ENCODE results near the gene FAT1. TPM values are rescaled to one million over a fixed set of nuclear protein-coding genes. Genes with fewer than 3 reads are reported as not detected.

FAT1 gene
- total and polyA plus RNA-seq, 5 donors from 2014 or later: 0.10 TPM; not detected in 4

DNA sequence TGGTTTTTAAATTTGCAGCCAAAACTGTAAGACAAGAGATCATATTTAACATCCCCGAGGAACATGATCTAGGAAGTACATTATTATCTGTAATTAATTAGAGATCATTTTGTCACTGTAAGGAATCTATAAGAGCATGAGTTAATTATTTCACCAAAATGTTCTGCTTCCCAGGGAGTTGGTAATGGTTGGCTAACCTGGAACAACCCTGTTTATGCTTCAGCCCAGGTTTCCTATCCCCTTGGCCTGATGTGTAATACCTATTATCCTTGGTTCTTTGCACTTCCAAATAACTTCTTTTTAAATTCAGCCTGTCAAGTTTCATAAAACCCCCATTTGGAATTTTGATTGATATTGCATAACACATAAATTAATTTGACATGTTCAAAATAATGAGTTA, 161.9 kb downstream of the FAT1 start:
- Mint-ChIP-seq H3K4me3 (no peak overlapping the region), H3K36me3 (no peaks in the 10 kb centered on the region), H3K27me3 (peaks cover 5% of the 10 kb centered on the region), H3K27ac (no peak overlapping the region), H3K9me3 (peaks cover 0 to 6% (median 2%) of the 10 kb centered on the region in 7 donors), H3K4me1 (no peaks in the 10 kb centered on the region)
- no peaks in the 10 kb centered on the region for H3K4me1 ChIP-seq (ENCODE audit: control insufficient read depth, insufficient read depth, low read length, poor library complexity, severe bottlenecking)
- H3K4me3 ChIP-seq (ENCODE audit: low read depth, low read length): no peak overlapping the region
- ATAC-seq (ENCODE audit: low read depth in 2 of 2): no peak
- H3K36me3 ChIP-seq (ENCODE audit: control insufficient read depth, insufficient read depth, low read length): no peaks in the 10 kb centered on the region
- no peaks in the 10 kb centered on the region for H3K27me3 ChIP-seq (ENCODE audit: control insufficient read depth, insufficient read depth, low read length)
- H3K27ac ChIP-seq (ENCODE audit: insufficient read depth, low read length, poor library complexity, severe bottlenecking): no peak overlapping the region
- no peak for DNase-seq
- no peaks in the 10 kb centered on the region for H3K9me3 ChIP-seq (ENCODE audit: control insufficient read depth in 2 of 2, low read length in 2 of 2)

DNA sequence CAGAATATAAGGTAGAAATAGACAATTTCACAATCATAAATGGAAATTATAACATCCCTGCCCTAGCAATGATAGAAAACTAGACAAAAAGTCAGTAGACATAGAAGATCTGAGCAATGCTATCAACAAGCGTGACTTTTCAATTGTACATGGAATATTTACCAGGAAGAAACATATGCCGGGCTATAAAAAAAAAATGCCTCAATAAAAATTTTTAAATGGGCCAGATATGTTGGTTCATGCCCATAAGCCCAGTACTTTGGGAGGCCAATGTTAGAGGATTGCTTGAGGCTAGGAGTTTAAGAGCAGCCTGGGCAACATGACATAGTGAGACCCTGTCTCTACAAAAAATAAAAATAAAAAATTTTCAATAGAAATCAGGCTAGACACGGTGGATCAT, 163.0 kb downstream of the FAT1 start:
- H3K4me1 ChIP-seq (ENCODE audit: control insufficient read depth, insufficient read depth, low read length, poor library complexity, severe bottlenecking): no peaks in the 10 kb centered on the region
- H3K27me3 ChIP-seq (ENCODE audit: control insufficient read depth, insufficient read depth, low read length): no peaks in the 10 kb centered on the region
- no peak overlapping the region for H3K4me3 ChIP-seq (ENCODE audit: low read depth, low read length)
- Mint-ChIP-seq H3K27me3 (peaks cover 5% of the 10 kb centered on the region), H3K9me3 (peaks cover 0 to 6% (median 2%) of the 10 kb centered on the region in 7 donors), H3K36me3 (no peaks in the 10 kb centered on the region), H3K4me3 (no peak overlapping the region), H3K4me1 (no peaks in the 10 kb centered on the region), H3K27ac (no peak overlapping the region)
- no peaks in the 10 kb centered on the region for H3K36me3 ChIP-seq (ENCODE audit: control insufficient read depth, insufficient read depth, low read length)
- no peaks in the 10 kb centered on the region for H3K9me3 ChIP-seq (ENCODE audit: control insufficient read depth in 2 of 2, low read length in 2 of 2)
- ATAC-seq (ENCODE audit: low read depth in 2 of 2): no peak
- no peak overlapping the region for H3K27ac ChIP-seq (ENCODE audit: insufficient read depth, low read length, poor library complexity, severe bottlenecking)
- no peak for DNase-seq

DNA sequence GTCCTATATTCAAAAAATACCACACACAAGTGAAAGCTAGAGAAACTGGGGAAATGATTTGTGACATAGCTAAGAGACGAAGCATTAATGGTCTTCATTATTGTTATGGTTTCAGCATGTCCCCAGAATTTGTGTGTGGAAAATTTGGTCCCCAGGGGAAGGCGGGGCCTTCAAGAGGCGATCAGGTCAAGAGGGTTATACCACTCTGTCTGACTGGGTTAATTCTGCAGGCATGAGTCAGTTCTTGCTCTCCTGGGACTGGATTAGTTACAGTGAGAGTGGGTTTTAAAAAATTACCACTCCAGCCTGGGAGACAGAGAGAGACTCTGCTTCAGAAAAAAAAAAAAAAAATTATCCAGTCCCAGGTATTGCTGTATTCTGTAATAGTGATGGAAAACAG, 166.2 kb downstream of the FAT1 start:
- no peaks in the 10 kb centered on the region for H3K9me3 ChIP-seq (ENCODE audit: control insufficient read depth in 2 of 2, low read length in 2 of 2)
- Mint-ChIP-seq H3K27me3 (peaks cover 10% of the 10 kb centered on the region), H3K27ac (no peak overlapping the region), H3K4me1 (no peaks in the 10 kb centered on the region), H3K4me3 (no peak overlapping the region), H3K9me3 (peaks cover 0 to 6% (median 2%) of the 10 kb centered on the region in 7 donors), H3K36me3 (no peaks in the 10 kb centered on the region)
- no peaks in the 10 kb centered on the region for H3K27me3 ChIP-seq (ENCODE audit: control insufficient read depth, insufficient read depth, low read length)
- ATAC-seq (ENCODE audit: low read depth in 2 of 2): no peak
- H3K27ac ChIP-seq (ENCODE audit: insufficient read depth, low read length, poor library complexity, severe bottlenecking): no peak overlapping the region
- no peak for DNase-seq
- H3K36me3 ChIP-seq (ENCODE audit: control insufficient read depth, insufficient read depth, low read length): no peaks in the 10 kb centered on the region
- H3K4me3 ChIP-seq (ENCODE audit: low read depth, low read length): no peak overlapping the region
- no peaks in the 10 kb centered on the region for H3K4me1 ChIP-seq (ENCODE audit: control insufficient read depth, insufficient read depth, low read length, poor library complexity, severe bottlenecking)

DNA sequence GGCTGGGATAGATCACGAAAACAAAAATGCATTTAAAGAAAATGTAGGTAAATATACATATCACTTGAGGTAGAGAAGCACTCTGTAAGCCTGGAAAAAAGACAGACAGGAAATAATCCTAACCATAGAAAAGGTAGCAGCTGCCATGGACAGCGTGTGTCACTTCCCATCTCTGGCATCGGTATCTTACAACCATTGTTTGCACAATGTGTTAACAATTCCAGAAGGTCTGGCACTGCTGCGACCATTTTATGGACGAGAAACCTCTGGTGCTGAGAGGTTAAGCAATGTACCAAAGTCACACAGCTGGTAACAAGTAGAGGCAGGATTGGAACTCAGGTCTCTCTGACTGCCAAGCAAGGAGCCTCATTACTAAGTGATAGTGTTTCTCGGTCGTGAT, 166.6 kb downstream of the FAT1 start:
- ATAC-seq (ENCODE audit: low read depth in 2 of 2) (no peak), DNase-seq (no peak)
- Mint-ChIP-seq H3K9me3 (peaks cover 0 to 6% (median 2%) of the 10 kb centered on the region in 7 donors), H3K27ac (no peak overlapping the region), H3K4me1 (no peaks in the 10 kb centered on the region), H3K36me3 (no peaks in the 10 kb centered on the region), H3K4me3 (no peak overlapping the region), H3K27me3 (peaks cover 10% of the 10 kb centered on the region)
- H3K27me3 ChIP-seq (ENCODE audit: control insufficient read depth, insufficient read depth, low read length): no peaks in the 10 kb centered on the region
- no peak overlapping the region for H3K27ac ChIP-seq (ENCODE audit: insufficient read depth, low read length, poor library complexity, severe bottlenecking)
- no peaks in the 10 kb centered on the region for H3K36me3 ChIP-seq (ENCODE audit: control insufficient read depth, insufficient read depth, low read length)
- H3K9me3 ChIP-seq (ENCODE audit: control insufficient read depth in 2 of 2, low read length in 2 of 2): no peaks in the 10 kb centered on the region
- no peak overlapping the region for H3K4me3 ChIP-seq (ENCODE audit: low read depth, low read length)
- no peaks in the 10 kb centered on the region for H3K4me1 ChIP-seq (ENCODE audit: control insufficient read depth, insufficient read depth, low read length, poor library complexity, severe bottlenecking)

DNA sequence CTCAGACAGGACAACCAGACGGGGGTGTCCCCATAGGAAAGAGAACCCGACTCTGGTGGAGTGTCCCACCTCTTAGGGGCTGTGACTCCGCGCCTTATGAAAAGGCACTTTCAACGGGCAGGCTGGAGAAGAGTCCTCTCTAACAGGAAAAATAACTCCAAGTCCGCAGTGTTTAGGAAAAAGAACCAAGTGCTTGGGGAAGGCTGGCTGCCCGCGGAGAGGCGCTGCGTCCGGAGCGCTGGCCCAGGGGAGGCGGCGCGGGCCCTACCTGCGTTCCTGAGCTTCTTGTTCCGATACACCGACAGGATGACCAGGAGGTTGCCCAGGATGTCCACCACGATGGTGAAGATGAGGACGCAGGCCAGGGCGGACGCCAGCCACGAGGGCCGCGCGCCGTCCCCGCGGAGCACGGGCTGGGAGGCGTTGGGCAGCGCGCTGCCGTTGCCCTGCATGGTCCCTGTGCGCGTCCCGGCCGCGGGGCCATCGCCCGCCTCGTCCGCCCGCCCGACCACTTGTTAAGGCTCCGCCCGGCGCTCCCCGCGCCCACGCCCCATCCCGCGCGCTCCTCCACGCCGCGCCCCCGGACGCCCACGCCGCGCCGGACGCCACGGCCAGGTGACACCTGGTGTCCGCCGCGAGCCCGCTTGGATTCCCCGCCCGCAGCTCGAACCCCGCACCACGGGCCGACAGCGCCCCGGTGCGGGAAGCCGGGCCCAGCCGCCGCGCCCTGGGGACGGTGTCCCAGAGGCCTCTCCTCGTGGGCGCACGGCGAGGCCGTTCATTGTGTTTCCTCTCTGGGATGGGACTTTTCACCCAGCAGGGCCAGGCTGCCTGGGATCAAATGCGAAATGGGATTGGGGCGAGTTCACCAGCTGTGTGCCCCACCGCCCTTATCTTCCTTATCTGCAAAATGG, 168.5 kb downstream of the FAT1 start, which contains the start of gene MTNR1A:
Gene MTNR1A, minus strand, starts transcription at position 654 of the 914 bp plus-strand sequence. Its CDS starts 202 bp downstream, at position 452.
- ATAC-seq (ENCODE audit: low read depth in 2 of 2): no peak
- Histone ChIP-seq H3K4me1 (ENCODE audit: control insufficient read depth, insufficient read depth, low read length, poor library complexity, severe bottlenecking) (no peaks in the 10 kb centered on the region), H3K4me3 (ENCODE audit: low read depth, low read length) (no peak within 1 kb of the TSS), H3K27ac (ENCODE audit: insufficient read depth, low read length, poor library complexity, severe bottlenecking) (no peak within 1 kb of the TSS), H3K36me3 (ENCODE audit: control insufficient read depth, insufficient read depth, low read length) (no peaks in the 10 kb centered on the region), H3K27me3 (ENCODE audit: control insufficient read depth, insufficient read depth, low read length) (peaks cover 2% of the 10 kb centered on the region), H3K9me3 (ENCODE audit: control insufficient read depth in 2 of 2, low read length in 2 of 2) (no peaks in the 10 kb centered on the region)
- Mint-ChIP-seq H3K27ac (no peak within 1 kb of the TSS), H3K9me3 (peaks cover 0 to 3% (median 0%) of the 10 kb centered on the region in 7 donors), H3K27me3 (peaks cover 10% of the 10 kb centered on the region), H3K4me1 (no peaks in the 10 kb centered on the region), H3K36me3 (no peaks in the 10 kb centered on the region), H3K4me3 (no peak within 1 kb of the TSS)
- DNase-seq: no peak

DNA sequence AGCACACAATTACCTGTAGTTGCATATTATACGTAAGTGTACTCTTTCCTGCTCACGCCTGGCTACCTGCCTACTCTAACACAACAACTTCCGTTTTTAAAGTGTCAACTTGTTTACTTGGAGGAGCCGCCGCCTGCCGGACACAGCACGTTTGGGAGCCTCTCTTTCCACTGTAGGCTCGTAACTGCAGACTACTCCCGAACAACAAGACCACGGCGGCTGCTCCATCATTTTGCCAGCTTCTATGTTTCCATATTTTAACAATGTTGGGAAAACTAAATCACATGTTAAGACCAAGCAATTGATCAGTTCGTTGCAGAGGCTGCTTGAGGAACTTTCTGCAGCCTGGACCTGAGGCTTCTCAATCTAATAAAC, 169.1 kb downstream of the FAT1 start:
- DNase-seq (no peak), ATAC-seq (ENCODE audit: low read depth in 2 of 2) (no peak)
- Mint-ChIP-seq H3K4me3 (no peak overlapping the region), H3K27me3 (peaks cover 11% of the 10 kb centered on the region), H3K27ac (no peak overlapping the region), H3K4me1 (no peaks in the 10 kb centered on the region), H3K36me3 (no peaks in the 10 kb centered on the region), H3K9me3 (peaks cover 0 to 3% (median 0%) of the 10 kb centered on the region in 7 donors)
- Histone ChIP-seq H3K36me3 (ENCODE audit: control insufficient read depth, insufficient read depth, low read length) (no peaks in the 10 kb centered on the region), H3K9me3 (ENCODE audit: control insufficient read depth in 2 of 2, low read length in 2 of 2) (no peaks in the 10 kb centered on the region), H3K4me1 (ENCODE audit: control insufficient read depth, insufficient read depth, low read length, poor library complexity, severe bottlenecking) (no peaks in the 10 kb centered on the region), H3K27ac (ENCODE audit: insufficient read depth, low read length, poor library complexity, severe bottlenecking) (no peak overlapping the region), H3K4me3 (ENCODE audit: low read depth, low read length) (no peak overlapping the region), H3K27me3 (ENCODE audit: control insufficient read depth, insufficient read depth, low read length) (peaks cover 2% of the 10 kb centered on the region)

DNA sequence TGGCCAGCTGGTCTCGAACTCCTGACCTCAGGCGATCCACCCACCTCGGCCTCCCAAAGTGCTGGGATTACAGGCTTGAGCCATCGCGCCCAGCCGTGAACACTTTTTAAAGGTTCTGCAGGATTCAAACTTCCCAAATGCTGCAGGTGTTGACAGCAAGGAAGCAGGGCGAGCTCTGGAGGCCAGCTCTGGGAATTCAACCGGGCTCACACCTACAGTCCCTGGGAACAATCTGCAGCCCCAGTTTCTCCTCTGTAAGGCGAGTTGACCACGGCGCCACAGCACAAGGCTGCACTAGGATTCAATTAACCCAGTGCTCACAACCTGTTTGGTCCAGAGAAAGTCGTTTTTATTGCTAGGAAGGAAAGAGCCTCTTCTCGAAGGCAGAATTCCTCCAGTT, 169.9 kb downstream of the FAT1 start:
- Histone ChIP-seq H3K9me3 (ENCODE audit: control insufficient read depth in 2 of 2, low read length in 2 of 2) (no peaks in the 10 kb centered on the region), H3K27ac (ENCODE audit: insufficient read depth, low read length, poor library complexity, severe bottlenecking) (no peak overlapping the region), H3K27me3 (ENCODE audit: control insufficient read depth, insufficient read depth, low read length) (peaks cover 2% of the 10 kb centered on the region), H3K4me3 (ENCODE audit: low read depth, low read length) (no peak overlapping the region), H3K4me1 (ENCODE audit: control insufficient read depth, insufficient read depth, low read length, poor library complexity, severe bottlenecking) (no peaks in the 10 kb centered on the region), H3K36me3 (ENCODE audit: control insufficient read depth, insufficient read depth, low read length) (no peaks in the 10 kb centered on the region)
- ATAC-seq (ENCODE audit: low read depth in 2 of 2) (no peak), DNase-seq (no peak)
- H3K4me1 Mint-ChIP-seq: no peaks in the 10 kb centered on the region
- peaks cover 14% of the 10 kb centered on the region for H3K27me3 Mint-ChIP-seq
- H3K36me3 Mint-ChIP-seq: no peaks in the 10 kb centered on the region
- H3K9me3 Mint-ChIP-seq: peaks cover 0 to 3% (median 0%) of the 10 kb centered on the region in 7 donors
- no peak overlapping the region for H3K27ac Mint-ChIP-seq
- H3K4me3 Mint-ChIP-seq: no peak overlapping the region

DNA sequence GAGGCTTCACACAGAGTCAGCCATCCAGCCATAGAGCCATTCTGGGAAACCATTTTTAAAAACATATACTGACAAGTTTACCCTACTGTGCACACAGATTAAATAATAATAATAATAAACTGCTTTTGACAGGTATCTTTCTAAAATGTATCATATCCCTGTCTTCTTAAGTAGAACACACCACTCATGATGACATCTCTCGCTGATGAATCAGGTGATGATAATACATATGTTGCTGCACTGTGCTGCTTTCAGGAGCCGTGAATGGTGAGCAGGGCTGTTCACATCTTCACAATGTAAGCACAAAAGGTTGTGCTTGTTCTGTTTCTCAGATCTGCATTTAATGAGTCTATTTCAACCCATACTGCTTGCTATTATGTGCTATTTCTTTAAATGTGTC, 171.8 kb downstream of the FAT1 start:
- peaks cover 0 to 4% (median 0%) of the 10 kb centered on the region in 7 donors for H3K9me3 Mint-ChIP-seq

More for the DNA sequence above, 171.8 kb downstream of the FAT1 start:
- no peak for DNase-seq
- Mint-ChIP-seq H3K4me1 (no peaks in the 10 kb centered on the region), H3K4me3 (no peak overlapping the region), H3K27ac (no peak overlapping the region), H3K27me3 (peaks cover 14% of the 10 kb centered on the region), H3K36me3 (no peaks in the 10 kb centered on the region)
- Histone ChIP-seq H3K4me3 (ENCODE audit: low read depth, low read length) (no peak overlapping the region), H3K36me3 (ENCODE audit: control insufficient read depth, insufficient read depth, low read length) (no peaks in the 10 kb centered on the region), H3K4me1 (ENCODE audit: control insufficient read depth, insufficient read depth, low read length, poor library complexity, severe bottlenecking) (no peaks in the 10 kb centered on the region), H3K27me3 (ENCODE audit: control insufficient read depth, insufficient read depth, low read length) (peaks cover 2% of the 10 kb centered on the region), H3K27ac (ENCODE audit: insufficient read depth, low read length, poor library complexity, severe bottlenecking) (no peak overlapping the region), H3K9me3 (ENCODE audit: control insufficient read depth in 2 of 2, low read length in 2 of 2) (no peaks in the 10 kb centered on the region)
- no peak for ATAC-seq (ENCODE audit: low read depth in 2 of 2)
